GM18507 (cell line): ENCODE data around the gene MAP4K2.
"Not testable (repeated sequence)": the region's sequence is repeated elsewhere in the genome, so short reads cannot be mapped to it uniquely, and the experiment has no call there.

Experiments used
- DNase-seq: peaks from one replicate; pipeline ENCODE4 v3.0.0; 2011; ENCODE audit warnings: low read depth; ENCODE audit not compliant: insufficient read length; ENCODE audit errors: extremely low spot score
- FAIRE-seq: peaks from 2 replicates; lab custom pipeline; 2011; peaks lifted over from hg19 to GRCh38; lab: Jason Lieb, UNC

Gene MAP4K2

GRCh38 chr11:64803158-64803845 is at the start of gene MAP4K2:
MAP4K2 (minus strand) TSS chr11:64803214; CDS start chr11:64803149, 65 bp downstream.
- peak; percentile 75 for FAIRE-seq
- peak; percentile 87 for DNase-seq

DNA sequence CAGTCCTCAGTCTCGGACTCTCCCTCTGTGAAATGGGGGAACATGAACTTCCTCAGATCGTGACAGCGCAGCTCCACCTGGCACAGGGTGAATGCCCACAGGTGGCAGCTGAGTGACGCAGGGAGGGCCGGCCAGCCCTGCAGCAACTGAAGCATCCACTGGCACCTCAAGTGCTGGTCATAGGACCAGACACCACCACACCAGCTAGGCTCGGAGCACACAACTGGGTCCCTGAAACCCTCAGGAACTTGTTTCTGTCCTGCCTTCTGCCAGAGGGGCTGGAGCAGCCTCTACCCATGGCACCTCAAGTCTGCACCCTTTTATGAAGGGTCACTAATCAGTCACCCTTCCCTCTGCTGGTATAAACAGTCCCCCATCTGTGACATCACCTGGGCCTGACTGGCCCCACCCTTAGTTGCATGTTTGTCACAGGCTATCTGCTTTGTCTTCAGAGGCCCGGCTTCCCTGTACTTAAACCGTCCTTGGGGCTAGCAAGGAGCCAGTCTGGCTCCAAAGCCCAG is 48.9 kb upstream of the MAP4K2 start:
- DNase-seq (no peak), FAIRE-seq (peak; percentile 46)

DNA sequence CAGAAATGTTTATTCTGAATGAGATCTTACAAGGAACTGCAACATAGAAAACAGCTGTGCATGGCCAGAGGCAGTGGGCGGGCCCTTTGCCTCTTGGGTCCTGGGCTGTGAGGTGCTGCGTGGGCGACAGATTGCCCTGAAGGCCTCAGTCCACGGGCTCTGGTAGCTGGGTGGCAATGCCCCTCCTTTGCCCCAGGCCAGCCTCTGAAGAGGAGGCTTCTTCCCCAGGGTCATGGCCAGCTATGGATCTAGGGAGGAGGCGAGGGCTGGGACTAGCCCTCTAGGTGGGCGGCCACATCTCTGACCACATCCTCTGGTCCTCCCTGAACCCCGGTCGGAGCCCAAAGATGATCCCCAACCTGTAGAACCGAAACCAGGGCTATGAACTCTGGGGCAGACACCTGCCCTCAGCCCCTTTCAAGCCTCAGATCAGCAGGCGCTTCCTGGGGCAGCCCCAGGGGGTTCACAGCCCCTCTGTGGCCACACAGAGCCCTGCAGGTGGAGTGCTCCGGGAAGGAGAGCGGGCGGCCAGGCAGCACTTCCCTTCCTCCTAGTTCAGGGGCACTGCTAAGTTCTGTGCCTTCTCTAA is 48.1 kb upstream of the MAP4K2 start:
- DNase-seq: peak; percentile 71

GRCh38 chr11:64849598-64850356 is 46.8 kb upstream of the MAP4K2 start:
- FAIRE-seq: no peak
- no peak for DNase-seq

More for the DNA sequence above, 48.1 kb upstream of the MAP4K2 start:
- FAIRE-seq: peak; percentile 95

GRCh38 chr11:64848826-64849597 is 46.0 kb upstream of the MAP4K2 start:
- DNase-seq: no peak

GRCh38 chr11:64848214-64848825 is 45.3 kb upstream of the MAP4K2 start:
- FAIRE-seq (peak; percentile 24), DNase-seq (no peak)

More at GRCh38 chr11:64848826-64849597, 46.0 kb upstream of the MAP4K2 start:
- no peak for FAIRE-seq

DNA sequence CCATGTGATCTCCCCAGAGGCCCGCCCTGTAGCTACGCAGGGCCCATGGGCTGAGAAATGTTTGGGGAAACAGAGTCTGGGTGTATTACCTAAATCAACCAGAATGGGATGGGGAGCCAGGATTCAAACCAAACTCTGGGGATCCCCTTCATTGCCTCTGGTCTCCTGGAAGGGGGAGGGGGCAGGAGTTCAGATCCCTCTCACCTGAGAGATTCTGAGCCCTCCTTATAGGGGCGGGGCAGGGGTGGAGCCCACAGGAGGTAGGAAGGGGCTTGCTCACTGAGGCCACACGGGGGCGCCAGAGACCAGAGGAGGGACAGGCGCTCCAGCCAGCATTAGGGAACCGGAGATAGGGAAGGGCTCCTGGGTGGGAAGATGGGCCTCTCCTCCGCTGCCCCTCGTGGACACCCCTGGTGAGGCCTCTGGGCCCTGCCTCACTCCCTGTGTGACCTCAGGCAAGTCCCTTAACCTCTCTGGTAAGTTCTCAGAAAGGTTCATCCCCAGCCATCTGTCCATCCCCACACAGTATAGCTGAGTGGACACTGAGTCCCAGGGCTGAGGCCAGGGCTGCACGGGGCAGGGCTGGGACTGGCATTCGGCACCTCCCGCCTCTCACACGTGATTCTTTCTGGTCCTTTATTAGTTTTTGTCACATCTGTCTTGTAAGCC is 44.1 kb upstream of the MAP4K2 start:
- FAIRE-seq (peak; percentile 87), DNase-seq (peak; percentile 78)

- DNase-seq, FAIRE-seq: not testable (repeated sequence)
Measured at GRCh38 chr11:64845776-64846129, 42.7 kb upstream of the MAP4K2 start.

DNA sequence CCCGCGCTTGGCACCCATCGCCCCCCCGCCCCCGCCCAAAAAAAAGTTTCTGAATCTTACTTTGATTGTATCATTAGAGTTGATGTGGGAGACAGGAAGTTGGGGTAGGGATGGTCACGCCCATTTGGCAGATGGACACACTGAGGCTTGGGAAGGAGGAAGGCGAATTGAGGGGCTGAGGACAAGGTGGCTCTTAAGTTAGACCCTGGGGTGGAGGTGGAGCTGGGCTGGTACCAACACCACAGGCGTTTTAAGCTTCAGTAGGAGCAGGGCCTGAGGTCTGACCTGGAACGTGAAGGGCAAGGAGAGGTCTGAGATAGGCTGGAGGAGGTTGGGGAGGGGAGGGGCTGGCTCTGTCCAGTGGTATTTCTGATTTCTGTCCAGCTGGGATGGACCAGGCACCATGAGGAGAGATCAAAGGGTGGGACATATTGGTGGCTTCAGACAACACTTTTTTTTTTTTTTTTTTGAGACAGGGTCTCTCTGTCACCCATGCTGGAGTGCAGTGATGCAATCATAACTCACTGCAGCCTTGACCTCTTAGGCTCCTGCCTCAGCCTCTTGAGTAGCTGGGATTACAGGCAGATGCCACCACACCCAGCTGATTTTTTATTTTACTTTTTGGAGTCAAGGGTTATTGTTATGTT is 42.2 kb upstream of the MAP4K2 start:
- no peak for FAIRE-seq
- DNase-seq: no peak

GRCh38 chr11:64844330-64845128 is 41.5 kb upstream of the MAP4K2 start, which contains the start of gene CDC42BPG:
CDC42BPG (minus strand) TSS chr11:64844653; CDS start chr11:64844569, 84 bp downstream.
- no peak for FAIRE-seq
- DNase-seq: peak; percentile 68

GRCh38 chr11:64843686-64844329 is 40.8 kb upstream of the MAP4K2 start:
- DNase-seq: no peak

GRCh38 chr11:64842851-64843685 is 40.1 kb upstream of the MAP4K2 start:
- DNase-seq (no peak), FAIRE-seq (no peak)

More at GRCh38 chr11:64843686-64844329, 40.8 kb upstream of the MAP4K2 start:
- FAIRE-seq: no peak

- no peak for FAIRE-seq
- no peak for DNase-seq
Measured at GRCh38 chr11:64842366-64842759, 39.3 kb upstream of the MAP4K2 start.

DNA sequence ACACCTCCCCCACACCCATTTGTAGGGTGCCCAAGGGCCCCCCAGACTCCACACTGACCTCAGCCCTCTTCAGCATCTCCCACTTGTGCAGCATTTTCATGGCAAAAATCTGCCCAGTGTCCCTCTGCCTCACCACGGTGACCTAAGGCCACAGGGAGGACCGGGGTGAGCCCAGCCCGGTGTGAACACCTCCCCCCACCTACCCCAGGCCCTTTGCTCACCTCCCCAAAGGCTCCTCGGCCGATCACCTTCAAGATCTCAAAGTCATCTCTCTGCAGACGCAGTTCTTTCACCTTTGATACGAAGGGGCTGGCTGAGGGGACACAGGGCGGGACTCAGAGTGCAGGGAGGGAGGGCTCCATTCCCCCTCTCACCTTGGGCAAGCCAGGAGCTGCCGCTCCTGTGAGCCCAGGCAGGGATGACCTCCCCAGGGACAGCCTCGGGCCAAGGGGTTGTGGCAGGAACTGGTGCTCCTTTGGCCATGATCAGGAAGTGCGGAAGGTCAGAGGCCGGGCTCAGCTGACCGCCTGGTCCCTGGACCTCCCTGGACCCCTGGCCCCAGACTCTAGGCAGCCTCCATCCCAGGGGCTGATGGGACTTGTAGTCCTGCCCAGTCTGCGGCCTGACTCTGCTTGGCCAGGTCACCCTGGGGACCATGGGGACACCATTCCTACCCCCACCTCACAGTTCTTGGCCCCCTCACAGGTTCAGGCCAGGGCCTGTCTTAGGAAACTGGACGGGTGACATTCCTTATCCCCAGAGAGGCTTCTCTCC is 38.8 kb upstream of the MAP4K2 start:
- no peak for DNase-seq
- FAIRE-seq: no peak
